Endothelial cell of umbilical vein (primary cell): ENCODE results near the gene UBE2Q2.

Experiments used
- CTCF ChIP-seq, 2 donors: IDR thresholded peaks; 1 replicate in 1 of 2; 2 replicates in 1 of 2; pipeline ENCODE4 v1.5.1; 2011; ENCODE audit warnings: low read length in 2 of 2, mild to moderate bottlenecking in 2 of 2, moderate library complexity in 2 of 2, control low read depth in 1 of 2, inconsistent platforms in 1 of 2, low read depth in 1 of 2; ENCODE audit not compliant: insufficient read depth in 1 of 2; ENCODE audit errors: extremely low read depth in 1 of 2
- EZH2 ChIP-seq: IDR thresholded peaks from 2 replicates; pipeline ENCODE4 v1.6.1; 2012; ENCODE audit warnings: borderline replicate concordance, low read depth, mild to moderate bottlenecking, moderate library complexity, low read length, inconsistent platforms; ENCODE audit not compliant: severe bottlenecking
- POLR2A ChIP-seq: IDR thresholded peaks from 2 replicates; pipeline ENCODE4 v1.6.1; 2012; ENCODE audit warnings: low read depth, mild to moderate bottlenecking, control low read depth, low read length
- POLR2AphosphoS5 ChIP-seq: IDR thresholded peaks from 2 replicates; pipeline ENCODE4 v1.6.1; 2012; ENCODE audit warnings: low read depth, mild to moderate bottlenecking, control low read depth, low read length, moderate library complexity; ENCODE audit not compliant: insufficient read depth

- TF ChIP-seq CTCF (IDR thresholded peaks at IDR 0.05; ENCODE audit: extremely low read depth in 1 of 2, insufficient read depth in 1 of 2, low read depth in 1 of 2, low read length in 2 of 2) (no peak), POLR2A (no peak), POLR2AphosphoS5 (no peak), EZH2 (no peak)
These were observed 31.6 kb upstream of the UBE2Q2 start for GRCh38 chr15:75811626-75812025.
